ENCODE measurements around the gene C2orf69. TPM values are rescaled to one million over a fixed set of nuclear protein-coding genes. Genes with fewer than 3 reads are reported as not detected.

The C2orf69 gene
- total RNA-seq, 1 donor from 2014 or later, result 10.1 TPM

DNA sequence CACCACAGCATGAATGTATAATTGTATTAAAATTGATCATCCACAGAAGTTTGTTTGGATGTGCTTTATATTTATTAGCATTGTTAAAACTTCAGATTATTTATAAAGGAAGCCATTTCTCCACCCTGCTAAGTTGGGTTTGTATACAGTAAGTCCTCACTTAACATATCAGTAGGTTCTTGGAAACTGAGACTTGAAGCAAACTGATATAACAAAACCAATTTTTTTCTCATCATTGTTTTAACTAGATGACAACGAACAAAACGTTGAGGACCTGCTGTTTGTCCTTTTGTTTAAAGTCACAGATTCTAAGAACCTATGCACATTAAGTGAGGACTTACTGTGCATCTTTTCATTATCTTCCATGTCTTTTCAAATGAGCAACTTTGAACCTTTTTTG, 17.1 kb downstream of the C2orf69 start:
- DNase-seq (ENCODE audit: extremely low spot score in 2 of 2), result no peak
- H3K36me3 ChIP-seq, result peaks cover 0 to 11% of the 10 kb centered on the region in 2 donors
- no peaks in the 10 kb centered on the region for H3K9me3 ChIP-seq
- intact Hi-C loops (cut with DNase I), result no loop called here
- TF ChIP-seq, protein P1, sequence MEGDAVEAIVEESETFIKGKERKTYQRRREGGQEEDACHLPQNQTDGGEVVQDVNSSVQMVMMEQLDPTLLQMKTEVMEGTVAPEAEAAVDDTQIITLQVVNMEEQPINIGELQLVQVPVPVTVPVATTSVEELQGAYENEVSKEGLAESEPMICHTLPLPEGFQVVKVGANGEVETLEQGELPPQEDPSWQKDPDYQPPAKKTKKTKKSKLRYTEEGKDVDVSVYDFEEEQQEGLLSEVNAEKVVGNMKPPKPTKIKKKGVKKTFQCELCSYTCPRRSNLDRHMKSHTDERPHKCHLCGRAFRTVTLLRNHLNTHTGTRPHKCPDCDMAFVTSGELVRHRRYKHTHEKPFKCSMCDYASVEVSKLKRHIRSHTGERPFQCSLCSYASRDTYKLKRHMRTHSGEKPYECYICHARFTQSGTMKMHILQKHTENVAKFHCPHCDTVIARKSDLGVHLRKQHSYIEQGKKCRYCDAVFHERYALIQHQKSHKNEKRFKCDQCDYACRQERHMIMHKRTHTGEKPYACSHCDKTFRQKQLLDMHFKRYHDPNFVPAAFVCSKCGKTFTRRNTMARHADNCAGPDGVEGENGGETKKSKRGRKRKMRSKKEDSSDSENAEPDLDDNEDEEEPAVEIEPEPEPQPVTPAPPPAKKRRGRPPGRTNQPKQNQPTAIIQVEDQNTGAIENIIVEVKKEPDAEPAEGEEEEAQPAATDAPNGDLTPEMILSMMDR (IDR thresholded peaks at IDR 0.05), result no peak
- TF ChIP-seq POLR2AphosphoS5 (IDR thresholded peaks at IDR 0.05; ENCODE audit: insufficient read depth in 1 of 2, low read depth in 1 of 2), result no peak
- no peak overlapping the region for H3K4me3 ChIP-seq
- no peaks in the 10 kb centered on the region for H3K4me1 ChIP-seq
- H3K27ac ChIP-seq, result no peak overlapping the region
- H3K27me3 ChIP-seq, result no peaks in the 10 kb centered on the region

DNA sequence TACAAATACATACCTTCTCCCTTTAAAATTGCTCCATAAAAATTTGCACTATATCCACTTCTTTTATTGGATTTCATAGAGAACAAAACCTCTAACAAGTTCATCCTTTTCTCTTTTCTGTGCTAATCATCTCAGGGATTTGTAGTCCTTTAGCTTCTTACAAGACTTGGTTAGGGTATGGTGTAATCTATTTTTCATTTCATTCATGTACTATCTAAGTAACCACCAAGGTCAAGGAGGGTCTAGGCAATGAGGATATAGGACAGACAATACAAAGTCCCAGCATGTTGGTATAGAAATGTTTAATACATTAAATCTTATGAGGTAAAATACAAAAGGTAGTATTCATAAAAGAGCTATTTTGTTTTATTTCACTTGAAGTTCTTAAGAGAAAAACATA, 17.5 kb downstream of the C2orf69 start:
- H3K9me3 ChIP-seq, result no peaks in the 10 kb centered on the region
- H3K27ac ChIP-seq, result no peak overlapping the region
- no peaks in the 10 kb centered on the region for H3K27me3 ChIP-seq
- no peak for DNase-seq (ENCODE audit: extremely low spot score in 2 of 2)
- no peak for TF ChIP-seq POLR2A (IDR thresholded peaks at IDR 0.05)
- TF ChIP-seq, protein P1 (IDR thresholded peaks at IDR 0.05), result no peak
- no peak for TF ChIP-seq POLR2AphosphoS5 (IDR thresholded peaks at IDR 0.05; ENCODE audit: insufficient read depth in 1 of 2, low read depth in 1 of 2)
- H3K4me3 ChIP-seq, result no peak overlapping the region
- no peaks in the 10 kb centered on the region for H3K4me1 ChIP-seq
- intact Hi-C loops (cut with DNase I), result no loop called here
- H3K36me3 ChIP-seq, result peaks cover 0 to 12% of the 10 kb centered on the region in 2 donors

DNA sequence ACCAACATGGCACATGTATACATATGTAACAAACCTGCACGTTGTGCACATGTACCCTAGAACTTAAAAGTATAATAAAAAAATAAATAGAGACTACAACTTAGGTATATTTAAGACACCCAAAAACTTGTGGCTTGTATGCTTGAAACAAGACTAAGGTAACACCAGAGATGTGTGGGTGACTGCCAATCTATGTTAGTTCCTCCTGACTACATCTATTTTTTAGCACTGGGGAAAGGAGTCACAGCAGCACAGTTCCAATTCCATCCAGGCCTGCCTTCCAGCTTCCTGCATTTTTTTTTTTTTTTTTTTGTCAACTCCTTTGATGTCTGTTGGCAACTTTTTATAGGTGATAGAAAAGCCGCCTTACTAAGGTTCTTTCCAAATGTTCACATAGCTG, 18.2 kb downstream of the C2orf69 start:
- Histone ChIP-seq H3K36me3 (peaks cover 0 to 12% of the 10 kb centered on the region in 2 donors), H3K4me1 (no peaks in the 10 kb centered on the region), H3K4me3 (no peak overlapping the region), H3K27me3 (no peaks in the 10 kb centered on the region), H3K9me3 (no peaks in the 10 kb centered on the region), H3K27ac (no peak overlapping the region)
- intact Hi-C loops (cut with DNase I), result no loop called here
- no peak for DNase-seq (ENCODE audit: extremely low spot score in 2 of 2)
- no peak for TF ChIP-seq POLR2AphosphoS5 (IDR thresholded peaks at IDR 0.05; ENCODE audit: insufficient read depth in 1 of 2, low read depth in 1 of 2)
- TF ChIP-seq, protein P1 (IDR thresholded peaks at IDR 0.05), result no peak
- TF ChIP-seq POLR2A (IDR thresholded peaks at IDR 0.05), result no peak

DNA sequence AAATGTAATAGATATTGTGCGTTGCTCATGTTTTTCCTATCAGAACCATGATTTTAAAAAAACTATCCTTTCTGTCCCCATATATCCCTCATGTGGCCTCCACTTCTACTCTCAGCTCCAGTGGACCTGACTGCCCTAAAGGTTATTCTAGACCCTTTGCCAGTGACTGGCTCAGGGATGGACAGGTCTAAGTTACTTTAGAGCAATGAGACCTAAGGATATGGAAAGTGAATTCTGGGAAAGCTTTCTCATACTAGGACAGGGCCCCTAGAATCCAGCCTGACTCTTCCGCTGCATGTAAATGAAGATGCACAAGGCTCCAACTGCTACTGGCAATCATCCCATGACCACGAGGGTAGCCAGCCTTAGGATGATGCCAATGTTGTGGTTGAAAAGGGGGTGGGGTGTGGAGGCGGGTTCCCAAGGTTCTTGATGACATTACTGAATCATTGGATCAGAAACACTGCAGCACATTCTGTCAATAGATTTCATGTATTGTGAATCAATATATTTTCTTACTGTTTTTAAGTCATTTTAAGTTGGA, 21.3 kb downstream of the C2orf69 start:
- H3K27ac ChIP-seq, result no peak overlapping the region
- peaks cover 0 to 17% of the 10 kb centered on the region in 2 donors for H3K36me3 ChIP-seq
- H3K27me3 ChIP-seq, result no peaks in the 10 kb centered on the region
- H3K9me3 ChIP-seq, result no peaks in the 10 kb centered on the region
- H3K4me3 ChIP-seq, result no peak overlapping the region
- intact Hi-C loops (cut with DNase I), result no loop called here
- no peak for DNase-seq (ENCODE audit: extremely low spot score in 2 of 2)
- TF ChIP-seq, protein P1 (IDR thresholded peaks at IDR 0.05), result no peak
- no peak for TF ChIP-seq POLR2A (IDR thresholded peaks at IDR 0.05)
- no peak for TF ChIP-seq POLR2AphosphoS5 (IDR thresholded peaks at IDR 0.05; ENCODE audit: insufficient read depth in 1 of 2, low read depth in 1 of 2)
- H3K4me1 ChIP-seq, result no peaks in the 10 kb centered on the region

DNA sequence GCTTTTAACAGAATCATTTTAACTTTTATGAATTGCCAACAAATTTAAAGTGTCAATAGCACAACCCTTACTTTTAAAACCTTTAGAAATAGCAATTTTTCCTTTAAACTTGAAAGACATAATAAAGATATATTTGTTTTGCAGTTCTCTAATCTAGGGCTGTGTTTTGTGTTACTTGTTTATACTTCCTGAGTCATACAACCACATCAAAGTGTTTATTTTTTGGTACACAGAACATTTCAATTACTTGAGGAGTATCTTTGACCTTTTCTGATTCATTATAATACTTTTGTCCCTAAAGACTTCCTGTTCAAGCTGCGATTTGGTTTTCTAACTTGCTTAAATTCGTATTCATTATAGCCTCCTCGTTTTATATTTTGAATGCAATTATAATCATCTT, 22.4 kb downstream of the C2orf69 start:
- no peak for DNase-seq (ENCODE audit: extremely low spot score in 2 of 2)
- no peak for TF ChIP-seq POLR2A (IDR thresholded peaks at IDR 0.05)
- no peak for TF ChIP-seq POLR2AphosphoS5 (IDR thresholded peaks at IDR 0.05; ENCODE audit: insufficient read depth in 1 of 2, low read depth in 1 of 2)
- TF ChIP-seq, protein P1 (IDR thresholded peaks at IDR 0.05), result no peak
- no peaks in the 10 kb centered on the region for H3K27me3 ChIP-seq
- no peaks in the 10 kb centered on the region for H3K9me3 ChIP-seq
- H3K27ac ChIP-seq, result no peak overlapping the region
- H3K36me3 ChIP-seq, result peaks cover 0 to 18% of the 10 kb centered on the region in 2 donors
- intact Hi-C loops (cut with DNase I), result no loop called here
- H3K4me3 ChIP-seq, result no peak overlapping the region
- no peaks in the 10 kb centered on the region for H3K4me1 ChIP-seq
